ENCODE data around the gene TRIM45. TPM values are rescaled to one million over a fixed set of nuclear protein-coding genes. Genes with fewer than 3 reads are reported as not detected.
"Not testable (repeated sequence)": the region's sequence is repeated elsewhere in the genome, so short reads cannot be mapped to it uniquely, and the experiment has no call there.

Gene TRIM45
- total RNA-seq (2014; rRNA removed; shearing (Covaris generic)) = 14.8 and 16.0 TPM in 2 replicates
- polyA plus RNA-seq (2015; cell fraction: cytosol; rRNA removed) = 11.4 and 12.7 TPM in 2 replicates
- polyA plus RNA-seq (2015; cell fraction: nucleus; rRNA removed) = 60.2 and 86.9 TPM in 2 replicates

GRCh38 chr1:117121589-117122329 lies at the start of gene TRIM45:
TSS of gene TRIM45 (minus strand) at chr1:117121749. CDS start at chr1:117121201, 548 bp downstream.
- peak; percentile 94 for DNase-seq (ENCODE audit: low read depth, low spot score)
- in situ Hi-C loops (cut with HindIII; ENCODE audit: low pct_unique_long_range_greater_than_20kb, low sequenced_read_pairs) = no loop called here

- in situ Hi-C loops (cut with HindIII; ENCODE audit: low pct_unique_long_range_greater_than_20kb, low sequenced_read_pairs) = no loop called here
- no peak for DNase-seq (ENCODE audit: low read depth, low spot score)
Observed at GRCh38 chr1:117169871-117170596, 48.5 kb upstream of the TRIM45 start.

GRCh38 chr1:117167402-117167801 lies 45.9 kb upstream of the TRIM45 start:
- DNase-seq (ENCODE audit: low read depth, low spot score) = no peak
- in situ Hi-C loops (cut with HindIII; ENCODE audit: low pct_unique_long_range_greater_than_20kb, low sequenced_read_pairs) = no loop called here

GRCh38 chr1:117166076-117166475 lies 44.5 kb upstream of the TRIM45 start:
- in situ Hi-C loops (cut with HindIII; ENCODE audit: low pct_unique_long_range_greater_than_20kb, low sequenced_read_pairs) = no loop called here
- DNase-seq (ENCODE audit: low read depth, low spot score) = no peak

- in situ Hi-C loops (cut with HindIII; ENCODE audit: low pct_unique_long_range_greater_than_20kb, low sequenced_read_pairs) = no loop called here
- no peak for DNase-seq (ENCODE audit: low read depth, low spot score)
Observed at GRCh38 chr1:117164209-117164608, 42.7 kb upstream of the TRIM45 start.

GRCh38 chr1:117162816-117163215 lies 41.3 kb upstream of the TRIM45 start:
- no peak for DNase-seq (ENCODE audit: low read depth, low spot score)
- in situ Hi-C loops (cut with HindIII; ENCODE audit: low pct_unique_long_range_greater_than_20kb, low sequenced_read_pairs) = no loop called here

- in situ Hi-C loops (cut with HindIII; ENCODE audit: low pct_unique_long_range_greater_than_20kb, low sequenced_read_pairs) = no loop called here
- DNase-seq (ENCODE audit: low read depth, low spot score) = no peak
Observed at GRCh38 chr1:117161887-117162286, 40.3 kb upstream of the TRIM45 start.

- in situ Hi-C loops (cut with HindIII; ENCODE audit: low pct_unique_long_range_greater_than_20kb, low sequenced_read_pairs) = not testable (repeated sequence)
Observed at GRCh38 chr1:117151305-117151704, 29.8 kb upstream of the TRIM45 start.

GRCh38 chr1:117150316-117150715 lies 28.8 kb upstream of the TRIM45 start:
- no peak for DNase-seq (ENCODE audit: low read depth, low spot score)
- in situ Hi-C loops (cut with HindIII; ENCODE audit: low pct_unique_long_range_greater_than_20kb, low sequenced_read_pairs) = no loop called here

More at GRCh38 chr1:117151305-117151704, 29.8 kb upstream of the TRIM45 start:
- not testable (repeated sequence) for DNase-seq (ENCODE audit: low read depth, low spot score)

- in situ Hi-C loops (cut with HindIII; ENCODE audit: low pct_unique_long_range_greater_than_20kb, low sequenced_read_pairs) = no loop called here
- peak; percentile 91 for DNase-seq (ENCODE audit: low read depth, low spot score)
Observed at GRCh38 chr1:117147856-117148588, 26.5 kb upstream of the TRIM45 start.

- in situ Hi-C loops (cut with HindIII; ENCODE audit: low pct_unique_long_range_greater_than_20kb, low sequenced_read_pairs) = no loop called here
- peak; percentile 53 for DNase-seq (ENCODE audit: low read depth, low spot score)
Observed at GRCh38 chr1:117147341-117147831, 25.8 kb upstream of the TRIM45 start.

GRCh38 chr1:117146575-117147340 lies 25.2 kb upstream of the TRIM45 start:
- in situ Hi-C loops (cut with HindIII; ENCODE audit: low pct_unique_long_range_greater_than_20kb, low sequenced_read_pairs) = no loop called here
- peak; percentile 76 for DNase-seq (ENCODE audit: low read depth, low spot score)

GRCh38 chr1:117146072-117146471 lies 24.5 kb upstream of the TRIM45 start:
- DNase-seq (ENCODE audit: low read depth, low spot score) = peak; percentile 81
- in situ Hi-C loops (cut with HindIII; ENCODE audit: low pct_unique_long_range_greater_than_20kb, low sequenced_read_pairs) = no loop called here

GRCh38 chr1:117143871-117144270 lies 22.3 kb upstream of the TRIM45 start:
- in situ Hi-C loops (cut with HindIII; ENCODE audit: low pct_unique_long_range_greater_than_20kb, low sequenced_read_pairs) = no loop called here
- no peak for DNase-seq (ENCODE audit: low read depth, low spot score)

GRCh38 chr1:117143172-117143571 lies 21.6 kb upstream of the TRIM45 start:
- in situ Hi-C loops (cut with HindIII; ENCODE audit: low pct_unique_long_range_greater_than_20kb, low sequenced_read_pairs) = no loop called here
- no peak for DNase-seq (ENCODE audit: low read depth, low spot score)

- in situ Hi-C loops (cut with HindIII; ENCODE audit: low pct_unique_long_range_greater_than_20kb, low sequenced_read_pairs) = no loop called here
- DNase-seq (ENCODE audit: low read depth, low spot score) = no peak
Observed at GRCh38 chr1:117142200-117142599, 20.7 kb upstream of the TRIM45 start.

GRCh38 chr1:117138561-117138960 lies 17.0 kb upstream of the TRIM45 start:
- DNase-seq (ENCODE audit: low read depth, low spot score) = peak; percentile 40
- in situ Hi-C loops (cut with HindIII; ENCODE audit: low pct_unique_long_range_greater_than_20kb, low sequenced_read_pairs) = no loop called here

Measured in SK-MEL-5 (cell line).